NCI-H1436 (cell line): ENCODE results near the gene SLIT3.

Experiments
- DNase-seq: peaks from one replicate; lab custom pipeline; 2025; lab: John Stamatoyannopoulos, UW

SLIT3 gene

DNA sequence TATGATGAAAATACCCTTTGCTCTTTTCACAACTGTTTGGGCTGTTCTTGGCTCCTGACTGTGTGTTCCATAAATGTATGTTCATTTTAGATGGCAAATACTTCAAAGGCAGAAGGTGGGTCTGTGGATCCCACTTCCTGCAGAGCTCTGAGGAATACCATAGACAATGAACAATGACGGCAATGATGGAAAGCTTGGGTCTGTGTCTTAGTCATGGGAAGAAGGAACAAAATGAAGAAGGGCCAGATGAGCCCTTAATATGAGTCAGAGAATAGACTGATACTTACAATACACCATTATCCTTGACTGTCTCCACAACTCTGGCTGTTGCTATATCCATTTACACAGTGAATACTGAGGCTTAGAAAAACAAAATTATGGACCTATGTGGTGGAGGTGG is 126.0 kb downstream of the SLIT3 start:
- DNase-seq: no peak

DNA sequence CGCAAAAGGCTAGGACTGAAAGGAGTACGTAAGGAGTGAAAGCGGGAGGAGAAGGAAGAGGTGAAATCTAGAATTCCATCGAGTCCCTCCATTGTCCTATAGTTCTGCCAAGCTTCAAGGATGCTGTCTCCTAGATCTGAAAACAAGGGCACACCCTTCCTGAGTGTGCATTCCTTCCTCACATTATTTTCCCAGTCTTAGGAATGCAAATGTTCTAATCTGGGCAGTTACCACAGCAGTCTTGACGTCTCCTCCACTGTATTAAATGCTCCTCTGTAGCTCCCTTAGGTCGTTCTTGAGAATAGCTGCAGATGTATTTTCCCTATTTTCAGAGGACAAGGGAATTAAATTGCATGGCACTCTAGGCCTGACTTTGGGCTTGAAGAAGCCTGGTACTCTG is 127.6 kb downstream of the SLIT3 start:
- DNase-seq: no peak

DNA sequence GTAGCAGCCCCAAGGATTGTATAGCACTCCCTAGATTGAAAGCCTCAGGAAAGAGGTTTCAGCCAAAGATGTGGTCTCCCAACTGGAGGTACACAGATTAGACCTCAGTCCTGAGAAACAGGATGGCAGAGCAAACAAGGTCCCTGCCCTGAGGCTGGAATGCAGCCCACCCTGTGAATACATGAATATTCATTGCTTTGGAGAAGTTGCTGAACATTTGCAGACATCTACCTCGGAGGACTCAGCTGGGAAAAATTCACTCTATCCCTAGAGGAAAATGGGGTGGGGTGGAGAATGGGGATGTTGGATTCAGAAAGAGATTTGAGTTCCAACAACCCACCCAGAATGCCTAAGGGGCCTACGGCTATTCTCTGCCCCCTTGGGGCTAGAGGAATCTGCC is 129.4 kb downstream of the SLIT3 start:
- no peak for DNase-seq

DNA sequence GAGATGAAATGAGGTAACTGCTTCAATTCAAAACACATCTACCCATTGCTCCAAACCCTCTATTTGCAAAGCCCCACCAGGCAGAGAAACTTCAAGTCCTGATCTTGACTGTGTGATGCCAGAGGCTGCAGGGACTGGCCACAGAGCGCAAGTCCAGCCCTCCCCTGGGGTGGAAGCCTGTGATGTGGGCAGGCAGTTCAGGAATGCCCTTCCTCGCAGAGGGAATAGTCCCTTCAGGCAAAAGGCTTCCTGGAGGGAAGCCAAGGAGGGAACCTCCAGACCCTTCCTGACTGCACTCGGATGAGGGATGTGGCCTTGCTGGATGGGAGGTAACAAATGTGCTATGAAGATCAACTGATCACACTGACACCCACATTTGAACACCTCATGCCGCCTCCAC is 131.2 kb downstream of the SLIT3 start:
- no peak for DNase-seq

DNA sequence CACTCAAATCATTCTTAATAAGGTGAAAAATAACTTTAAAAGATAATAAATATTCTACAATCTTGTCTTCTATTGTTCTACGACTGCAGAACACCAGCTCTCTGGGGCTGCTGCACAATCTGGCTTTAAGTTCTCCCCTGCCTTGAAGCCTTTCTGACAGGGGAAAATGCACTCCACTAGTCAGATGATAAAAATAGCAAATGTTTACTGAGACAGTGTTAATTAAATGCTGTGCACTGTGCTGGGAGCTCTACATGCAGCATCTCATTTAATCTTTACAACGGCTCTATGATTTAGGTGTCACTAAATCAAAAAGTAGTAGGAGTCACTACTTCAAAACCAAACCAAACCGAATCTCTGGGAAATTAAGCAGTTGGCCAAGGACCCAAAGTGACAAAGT is 132.7 kb downstream of the SLIT3 start:
- no peak for DNase-seq

DNA sequence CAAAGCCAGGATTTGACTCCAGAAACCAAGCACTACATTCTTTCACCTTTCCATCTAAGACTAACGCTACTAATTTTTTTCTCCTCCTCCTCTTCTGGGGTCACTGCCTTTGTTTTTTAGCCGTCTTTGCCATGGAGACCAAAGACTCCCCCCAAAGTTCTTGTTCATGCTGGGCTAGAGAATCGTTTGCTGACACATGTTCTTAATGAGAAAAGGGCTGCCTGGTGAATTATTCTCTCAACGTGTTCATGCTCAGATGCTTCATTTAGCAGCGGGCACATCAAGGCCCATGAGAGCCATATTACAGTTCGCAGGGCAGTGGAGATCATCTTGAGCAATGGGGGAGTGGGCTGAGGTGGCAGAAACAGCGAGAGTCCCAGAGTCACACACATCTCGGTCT is 134.9 kb downstream of the SLIT3 start:
- no peak for DNase-seq

DNA sequence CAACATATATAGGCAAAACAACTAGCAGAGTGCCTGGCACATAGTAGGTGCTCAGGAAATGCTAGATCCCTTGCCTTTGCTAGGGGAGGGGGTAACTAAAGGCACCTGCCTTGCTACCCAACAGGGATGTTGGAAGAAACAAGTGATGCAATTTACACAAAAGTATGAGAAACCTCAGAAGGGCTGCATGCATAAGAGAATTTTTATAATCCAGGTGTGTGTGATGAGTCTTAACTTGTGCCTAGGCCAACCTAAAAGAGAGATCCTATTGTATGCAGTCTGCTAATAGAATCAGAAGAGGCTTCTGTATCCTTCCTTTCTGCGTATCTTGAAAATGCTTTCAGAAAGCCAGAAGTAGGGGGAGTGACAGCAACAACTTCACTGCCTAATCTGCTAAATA is 135.9 kb downstream of the SLIT3 start:
- no peak for DNase-seq

DNA sequence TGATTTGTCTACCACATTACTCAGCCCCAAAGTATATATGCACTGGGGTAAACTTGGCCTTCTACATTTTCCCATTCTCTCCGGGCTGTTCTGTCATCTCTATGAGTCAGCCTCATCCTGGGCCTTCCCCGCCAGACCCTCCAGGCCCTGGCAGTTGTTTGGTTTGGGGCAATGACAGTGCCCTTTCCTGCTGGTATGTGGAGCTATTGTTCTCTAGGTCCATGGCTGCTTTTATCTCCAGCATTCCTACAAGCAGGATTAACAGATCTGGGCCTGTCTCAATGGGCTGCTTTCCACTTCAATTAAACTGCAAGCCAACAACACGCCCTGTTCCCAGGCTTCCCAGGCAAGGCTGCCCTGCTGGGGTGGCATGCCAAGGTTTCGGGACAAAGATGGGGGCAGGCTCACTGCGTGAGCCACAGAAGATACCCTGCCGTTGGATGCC is 136.4 kb downstream of the SLIT3 start:
- no peak for DNase-seq

DNA sequence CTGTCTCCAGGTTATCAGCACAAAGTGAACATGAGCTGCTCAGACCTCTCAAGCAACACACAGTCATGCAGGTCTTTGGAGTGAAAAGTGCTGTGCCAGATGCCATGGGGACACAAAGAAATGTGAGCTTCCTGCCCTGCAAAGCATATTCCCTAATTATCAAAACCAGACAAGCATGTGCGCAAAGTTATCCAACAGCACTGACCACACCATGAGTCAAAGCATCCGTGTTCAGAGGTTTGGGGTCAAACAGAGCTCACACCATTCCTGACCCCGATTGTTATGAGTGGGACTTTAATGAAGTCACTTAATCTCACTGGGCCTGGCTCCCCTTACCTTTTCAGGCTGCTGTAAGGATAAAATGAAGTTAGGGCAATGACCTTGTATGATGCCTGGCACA is 138.5 kb downstream of the SLIT3 start:
- no peak for DNase-seq

DNA sequence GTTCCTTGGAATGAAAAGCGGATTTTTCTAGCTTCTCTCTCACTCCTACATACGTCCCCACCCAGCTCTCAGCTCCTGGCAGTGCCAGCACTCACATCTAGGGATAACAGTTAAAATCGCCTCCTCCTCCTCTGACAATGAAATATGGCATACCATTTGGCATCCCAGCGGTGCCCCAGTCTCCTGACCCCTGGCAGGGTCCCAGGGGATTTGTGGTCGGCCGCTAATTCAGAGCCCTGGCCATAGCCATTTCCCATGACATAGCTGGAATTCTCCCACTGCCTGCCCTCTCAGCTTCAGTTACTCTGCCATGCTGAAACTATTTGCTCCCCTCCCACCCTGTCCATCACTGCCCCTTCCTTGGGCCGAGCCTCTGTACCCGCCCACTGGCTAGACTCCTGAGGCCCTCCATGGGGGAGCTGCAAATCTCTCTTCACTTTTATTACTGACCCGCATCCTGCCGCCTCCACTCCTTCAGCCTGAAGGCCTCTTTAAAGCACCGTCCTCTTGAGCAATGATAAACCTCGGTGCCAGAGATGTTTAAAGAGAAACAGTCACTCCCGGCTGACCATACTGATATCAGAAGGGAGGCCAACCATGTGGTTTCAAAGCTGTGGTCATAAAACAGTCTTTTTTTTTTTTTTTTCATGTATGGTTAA is 139.8 kb downstream of the SLIT3 start:
- DNase-seq: no peak

DNA sequence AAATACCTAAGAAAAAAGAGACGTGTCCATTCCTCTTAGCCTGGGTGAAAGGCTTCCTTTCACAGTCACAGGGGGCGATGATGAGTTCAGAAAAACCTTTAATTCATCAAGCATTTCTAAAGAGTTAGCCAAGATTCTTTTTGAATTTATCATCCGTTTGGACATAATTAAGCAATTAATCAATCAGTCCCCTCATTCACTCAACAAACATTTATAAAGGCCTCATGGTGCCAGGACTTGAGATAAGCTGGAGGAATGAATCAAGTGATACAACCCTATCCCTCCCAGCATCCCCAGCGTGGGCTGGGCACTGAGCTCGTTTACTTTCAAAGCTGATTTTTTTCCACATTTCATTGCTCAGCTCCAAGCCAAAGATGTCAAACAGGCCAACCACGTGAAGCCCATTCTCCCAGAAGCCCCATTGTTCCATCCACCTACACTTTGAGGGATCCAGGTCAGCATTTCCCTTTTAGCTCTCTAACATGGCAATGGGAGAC is 140.5 kb downstream of the SLIT3 start:
- no peak for DNase-seq

DNA sequence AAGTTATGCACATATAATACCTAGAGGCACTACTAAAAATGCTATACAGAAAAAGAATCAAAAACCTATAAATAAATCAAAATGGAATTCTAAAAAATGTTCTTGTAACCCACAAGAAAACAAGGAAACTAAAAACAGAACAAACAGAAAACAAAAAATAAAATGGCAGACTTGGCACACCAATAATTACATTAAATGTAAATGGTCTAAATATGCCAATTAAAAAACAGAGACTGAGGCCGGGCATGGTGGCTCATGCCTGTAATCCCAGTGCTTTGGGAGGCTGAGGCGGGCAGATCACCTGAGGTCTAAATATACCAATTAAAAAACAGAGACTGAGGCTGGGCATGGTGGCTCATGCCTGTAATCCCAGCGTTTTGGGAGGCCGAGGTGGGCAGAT is 142.2 kb downstream of the SLIT3 start:
- no peak for DNase-seq

DNA sequence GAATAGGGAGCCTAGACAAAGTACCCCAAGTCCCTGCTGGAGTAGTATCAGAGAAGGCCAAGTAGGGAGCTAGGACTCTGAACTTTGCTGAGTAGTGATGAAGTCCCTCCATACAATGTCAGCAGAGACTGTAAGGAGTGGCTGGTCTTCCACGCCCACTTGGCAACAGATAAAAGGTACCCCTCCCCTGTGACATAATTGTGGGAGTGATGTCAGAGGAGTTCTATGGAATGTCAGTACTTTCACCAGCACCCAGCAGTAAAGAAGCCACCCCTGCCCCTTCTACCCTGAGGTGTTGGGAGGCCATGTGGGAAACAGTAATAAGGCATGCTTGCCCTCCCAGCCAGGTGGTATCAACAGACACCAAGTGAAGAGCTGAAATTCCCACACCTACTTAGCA is 143.9 kb downstream of the SLIT3 start:
- DNase-seq: no peak

DNA sequence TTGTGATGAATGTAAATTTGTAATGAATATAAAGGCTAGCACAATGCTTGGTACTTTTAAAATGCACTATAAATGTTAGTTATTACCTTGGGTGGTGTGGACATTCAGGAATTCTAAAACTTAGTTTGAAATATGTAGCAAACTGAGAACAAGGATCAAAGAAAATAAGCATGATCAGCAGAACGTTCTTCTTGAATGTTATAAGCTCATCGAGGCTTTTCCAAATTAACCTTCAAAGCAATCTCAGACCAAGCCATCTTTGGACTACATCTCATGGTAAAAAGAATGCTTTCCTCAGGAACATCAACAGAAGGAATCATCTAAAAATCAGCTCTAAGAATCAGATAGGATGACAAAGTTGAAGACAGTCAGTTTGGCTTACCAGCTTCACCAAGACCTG is 146.3 kb downstream of the SLIT3 start:
- DNase-seq: no peak

DNA sequence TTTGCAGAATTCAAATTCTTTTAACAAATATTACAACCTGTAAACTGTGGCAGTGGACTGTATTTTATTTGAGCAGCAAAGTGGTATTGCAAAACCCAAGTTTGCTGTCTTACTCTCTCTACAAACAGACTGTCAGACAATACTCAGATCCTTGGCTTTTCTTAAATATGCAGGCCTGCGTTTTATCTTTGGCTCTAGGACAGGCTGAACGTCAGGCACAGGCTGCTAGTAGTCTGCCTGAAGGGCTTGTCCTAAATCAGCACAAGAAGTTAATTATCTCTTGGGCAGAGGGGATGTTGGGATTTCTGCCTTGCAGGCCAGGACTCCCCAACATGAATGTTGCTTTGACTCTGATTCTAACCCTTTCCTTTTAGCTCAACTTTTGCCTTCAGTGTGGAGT is 147.5 kb downstream of the SLIT3 start:
- DNase-seq: no peak

DNA sequence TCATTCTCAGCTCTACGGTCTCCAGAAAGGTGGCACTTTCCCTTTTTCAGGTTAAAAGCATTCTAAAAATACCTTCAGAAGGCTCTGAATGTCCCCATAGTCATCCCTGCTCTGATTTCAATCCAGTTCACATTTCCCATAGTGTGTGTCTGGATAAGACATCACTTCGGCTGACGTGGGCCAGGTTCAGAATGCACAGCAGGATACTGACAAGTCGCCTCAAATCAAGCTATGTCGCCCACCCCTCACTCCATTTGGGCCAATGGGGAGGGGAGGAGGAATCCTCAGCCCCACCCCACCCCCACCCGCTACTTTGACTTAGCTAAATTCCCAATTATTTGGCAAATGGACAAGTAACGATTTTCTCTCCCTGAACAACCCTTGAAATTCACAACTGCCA is 148.0 kb downstream of the SLIT3 start:
- no peak for DNase-seq

DNA sequence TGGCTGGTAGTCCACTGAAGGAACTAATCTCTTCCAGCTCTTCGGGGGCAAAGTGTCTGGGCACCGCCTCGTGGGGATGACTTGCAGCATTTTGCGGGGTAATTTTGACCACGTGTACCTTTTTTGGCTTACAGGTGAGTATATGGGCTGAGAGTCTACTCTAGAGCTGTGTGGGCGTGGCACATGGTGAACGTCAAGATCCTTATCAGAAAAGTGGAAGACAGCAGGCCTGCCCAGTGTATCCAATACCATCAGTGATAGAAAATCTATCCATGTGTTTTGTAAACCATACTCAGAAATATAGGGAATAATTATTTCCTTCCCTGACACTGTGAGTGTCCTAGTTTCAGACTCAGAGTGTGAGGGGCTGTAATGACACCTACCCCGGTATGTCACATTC is 148.5 kb downstream of the SLIT3 start:
- no peak for DNase-seq

DNA sequence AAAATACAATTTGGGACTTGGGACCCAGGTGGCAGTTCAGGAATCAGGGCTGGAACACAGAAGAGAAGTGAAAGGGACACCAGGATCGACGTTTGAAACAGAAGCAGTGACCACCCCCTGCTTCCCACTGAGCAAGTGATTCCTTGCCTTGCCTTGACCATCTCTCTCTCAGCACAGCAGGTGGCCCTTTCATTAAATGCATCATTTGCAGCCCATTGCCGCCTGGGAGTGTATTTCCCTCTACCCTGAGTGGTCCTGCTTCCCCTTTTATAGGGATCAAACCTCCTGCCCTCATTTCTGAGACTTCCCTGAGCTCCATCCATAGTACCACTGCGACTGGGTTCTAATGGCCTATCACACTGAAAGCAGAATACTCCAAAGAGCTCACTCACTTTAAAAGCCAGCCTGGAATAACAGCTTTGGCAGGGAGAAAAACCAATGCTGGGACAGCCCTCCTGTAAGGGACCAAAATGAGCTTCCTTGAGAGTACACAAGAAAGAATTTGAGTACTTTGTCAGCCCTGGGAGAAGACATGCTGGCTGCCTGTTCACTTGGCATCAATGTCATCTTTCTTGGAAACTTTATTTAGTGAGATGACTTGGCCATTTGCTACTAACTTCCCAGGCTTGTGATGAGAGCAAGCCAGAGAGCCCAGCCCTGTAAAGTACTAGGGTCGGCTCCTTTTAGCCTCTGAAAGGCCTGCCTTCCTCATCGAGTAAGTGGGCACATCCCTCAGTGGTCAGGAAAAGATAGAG is 149.7 kb downstream of the SLIT3 start:
- no peak for DNase-seq

DNA sequence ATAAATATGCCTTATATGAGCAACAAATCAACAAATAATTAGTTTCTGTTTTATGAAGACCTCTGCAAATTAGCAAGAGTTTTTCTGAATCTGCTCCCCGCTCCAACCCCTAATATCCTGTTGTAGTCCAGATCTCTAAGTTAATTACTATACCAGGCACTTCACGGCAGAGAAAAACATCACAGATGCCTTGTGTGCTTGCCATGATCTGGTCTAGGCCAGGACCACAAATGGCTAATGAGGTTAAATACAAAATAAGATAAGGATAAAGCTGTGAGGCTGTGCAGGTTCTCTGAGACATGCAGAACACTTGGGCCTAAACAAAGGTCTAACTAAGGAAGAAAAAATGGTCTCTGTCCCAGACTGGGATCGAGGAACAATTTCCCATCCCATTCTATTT is 150.8 kb downstream of the SLIT3 start:
- no peak for DNase-seq

DNA sequence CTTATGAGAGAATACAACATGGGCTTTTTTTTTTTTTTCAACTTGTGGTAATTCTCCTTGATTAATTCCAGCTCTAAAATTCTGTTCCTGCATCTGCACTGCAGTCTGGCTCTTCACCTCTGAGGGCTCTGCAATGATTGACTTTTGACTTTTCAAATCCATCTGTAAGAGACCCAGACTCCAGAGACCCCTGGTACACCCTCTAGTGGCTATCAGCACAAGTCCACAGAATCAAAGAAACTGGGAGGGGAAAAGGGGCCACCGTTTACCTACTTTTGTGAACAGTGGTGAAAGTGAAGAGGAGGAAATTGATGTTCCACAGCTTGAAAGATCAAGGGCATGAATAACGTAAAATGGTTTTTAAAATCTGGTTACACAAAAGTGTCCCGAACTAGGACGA is 151.6 kb downstream of the SLIT3 start:
- no peak for DNase-seq

DNA sequence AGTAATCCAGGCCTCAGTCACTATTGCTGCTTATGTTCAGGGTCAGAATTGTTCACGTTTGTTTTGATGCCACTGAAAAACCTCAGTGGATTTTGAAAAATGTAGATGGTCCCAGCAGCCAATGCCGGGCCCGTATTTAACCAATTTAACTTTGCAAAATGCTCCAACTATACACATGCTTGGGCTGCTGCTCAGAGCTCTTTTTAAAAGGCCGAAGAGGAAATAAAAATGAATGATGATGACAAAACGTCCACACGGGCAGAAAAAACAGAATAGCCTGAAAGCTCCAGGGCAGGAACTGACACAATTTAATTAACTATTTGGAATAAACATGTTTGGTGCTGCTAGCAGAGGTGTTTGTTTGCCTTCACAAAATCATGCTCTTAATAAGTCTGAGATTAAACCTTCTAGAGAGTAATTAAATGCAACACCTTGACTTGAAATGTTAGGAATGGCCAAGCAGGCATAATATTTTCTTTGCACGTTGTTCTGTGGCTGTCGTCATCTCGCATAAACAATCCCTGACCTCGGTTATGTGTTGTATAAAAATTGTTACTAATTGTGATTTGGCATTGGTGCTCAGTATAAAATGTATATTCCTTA is 152.7 kb downstream of the SLIT3 start:
- no peak for DNase-seq

DNA sequence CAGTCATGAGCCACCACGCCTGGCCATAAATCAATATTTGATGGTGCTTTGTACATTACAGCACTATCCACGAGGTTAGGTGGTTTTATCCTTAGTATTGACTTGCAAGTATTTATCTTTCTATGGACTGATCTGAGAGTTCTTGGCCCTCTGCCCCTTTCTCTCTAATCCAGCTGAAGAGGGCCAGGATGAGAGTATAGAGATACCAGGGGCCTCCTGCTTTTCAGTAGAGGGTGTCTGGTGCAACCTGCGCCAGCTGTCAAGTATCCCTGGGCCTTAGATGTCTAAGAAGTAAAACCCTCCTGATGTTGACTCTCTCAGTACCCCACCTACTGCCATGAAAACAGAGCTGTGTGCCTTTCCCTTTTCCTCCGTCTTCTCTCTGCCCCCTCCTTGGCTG is 153.4 kb downstream of the SLIT3 start:
- DNase-seq: no peak

DNA sequence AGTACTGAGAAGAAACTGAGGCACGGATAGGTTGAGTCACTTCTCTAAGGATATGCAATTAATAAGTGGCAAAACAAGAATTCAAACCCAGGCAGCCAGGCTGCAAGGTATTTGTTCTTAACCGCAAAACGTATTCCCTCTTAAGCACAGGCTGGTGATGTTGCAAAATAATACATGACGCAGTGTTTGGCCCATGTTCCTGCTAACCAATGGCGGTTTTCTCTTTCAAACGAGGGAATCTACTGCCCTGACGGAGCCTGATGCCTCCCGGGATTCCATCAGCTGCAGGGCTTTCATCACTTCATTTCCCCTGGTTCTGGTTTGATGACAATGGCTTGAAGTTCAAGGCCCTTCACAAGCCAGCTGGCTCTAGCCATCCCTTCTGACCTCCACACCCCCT is 154.8 kb downstream of the SLIT3 start:
- DNase-seq: no peak
